ENCODE data around the gene MICAL2.

- TF ChIP-seq CTCF (IDR thresholded peaks at IDR 0.05; ENCODE audit: control extremely low read depth in 1 of 3, insufficient read depth in 1 of 3, low read depth in 1 of 3, low read length in 3 of 3) = no peak
- TF ChIP-seq SIX5 (IDR thresholded peaks at IDR 0.05; ENCODE audit: low read depth, low read length) = no peak
- no peak for TF ChIP-seq RAD21 (IDR thresholded peaks at IDR 0.05 in 1 of 2, conservative IDR thresholded peaks at IDR 0.05 in 1 of 2; ENCODE audit: low read depth in 2 of 2, low read length in 2 of 2)
- no peak for TF ChIP-seq MAX (IDR thresholded peaks at IDR 0.05)
- no peak for TF ChIP-seq CREB1 (IDR thresholded peaks at IDR 0.05)
- TF ChIP-seq POLR2A (IDR thresholded peaks at IDR 0.05; ENCODE audit: control extremely low read depth in 1 of 2, low read depth in 2 of 2, low read length in 2 of 2) = no peak
- TF ChIP-seq TEAD4 (IDR thresholded peaks at IDR 0.05; ENCODE audit: low read depth, low read length) = no peak
Observed at GRCh38 chr11:12295943-12296342, 185.6 kb downstream of the MICAL2 start.

Data from H1 (cell line).